Thyroid gland (tissue), 4 donors: ENCODE results near the gene CTRL.

Experiments used
- POLR2A ChIP-seq, 2 donors: fragments of 450-650 bp; IDR thresholded peaks; one replicate each; pipeline ENCODE4 v1.6.1; 2017; ENCODE audit warnings: antibody characterized with exemption in 2 of 2, mild to moderate bottlenecking in 2 of 2, moderate library complexity in 1 of 2
- TF ChIP-seq, protein P1 (sequence below), 6 experiments: fragments of 200-600 bp in 3 of 6; fragments of 450-650 bp in 3 of 6; sonication (generic) in 3 of 6; IDR thresholded peaks; one replicate each; pipeline ENCODE4 v1.5.1; 2016 to 2019; ENCODE audit warnings: antibody characterized with exemption in 6 of 6, mild to moderate bottlenecking in 2 of 6, inconsistent platforms in 1 of 6, moderate library complexity in 1 of 6

- TF ChIP-seq, protein P1, sequence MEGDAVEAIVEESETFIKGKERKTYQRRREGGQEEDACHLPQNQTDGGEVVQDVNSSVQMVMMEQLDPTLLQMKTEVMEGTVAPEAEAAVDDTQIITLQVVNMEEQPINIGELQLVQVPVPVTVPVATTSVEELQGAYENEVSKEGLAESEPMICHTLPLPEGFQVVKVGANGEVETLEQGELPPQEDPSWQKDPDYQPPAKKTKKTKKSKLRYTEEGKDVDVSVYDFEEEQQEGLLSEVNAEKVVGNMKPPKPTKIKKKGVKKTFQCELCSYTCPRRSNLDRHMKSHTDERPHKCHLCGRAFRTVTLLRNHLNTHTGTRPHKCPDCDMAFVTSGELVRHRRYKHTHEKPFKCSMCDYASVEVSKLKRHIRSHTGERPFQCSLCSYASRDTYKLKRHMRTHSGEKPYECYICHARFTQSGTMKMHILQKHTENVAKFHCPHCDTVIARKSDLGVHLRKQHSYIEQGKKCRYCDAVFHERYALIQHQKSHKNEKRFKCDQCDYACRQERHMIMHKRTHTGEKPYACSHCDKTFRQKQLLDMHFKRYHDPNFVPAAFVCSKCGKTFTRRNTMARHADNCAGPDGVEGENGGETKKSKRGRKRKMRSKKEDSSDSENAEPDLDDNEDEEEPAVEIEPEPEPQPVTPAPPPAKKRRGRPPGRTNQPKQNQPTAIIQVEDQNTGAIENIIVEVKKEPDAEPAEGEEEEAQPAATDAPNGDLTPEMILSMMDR (IDR thresholded peaks at IDR 0.05) = no peak
- TF ChIP-seq POLR2A (IDR thresholded peaks at IDR 0.05) = no peak
Measured at GRCh38 chr16:67910158-67910557, 21.5 kb downstream of the CTRL start.
